Endothelial cell of umbilical vein (primary cell): ENCODE data around the gene LRTM2. TPM values are rescaled to one million over a fixed set of nuclear protein-coding genes. Genes with fewer than 3 reads are reported as not detected.

ENCODE experiments used
- BruUV-seq: library from RNA; stranded (reverse); fragments of 400-500 nt; replicated peaks from 2 replicates; lab custom pipeline; 2021; lab: Mats Ljungman, UMichigan
- CTCF ChIA-PET: fragments of 300-600, 350-600 bp; sonication (Branson Sonifier 250); formaldehyde crosslinking; loops from one replicate; lab custom pipeline; 2021; ENCODE audit warnings: antibody characterized with exemption, inconsistent platforms; lab: Charles Lee
- POLR2A ChIA-PET: fragments of 300-600, 350-600 bp; sonication (Branson Sonifier 250); formaldehyde crosslinking; loops from one replicate; lab custom pipeline; 2021; ENCODE audit warnings: antibody characterized with exemption, inconsistent platforms; lab: Charles Lee
- DNase-seq: peaks from one replicate; pipeline ENCODE4 v3.0.0-alpha.2; 2011; ENCODE audit warnings: low read depth, low spot score
- FAIRE-seq: peaks from 2 replicates; lab custom pipeline; 2011; peaks lifted over from hg19 to GRCh38; lab: Jason Lieb, UNC
- H2AFZ ChIP-seq: 2 replicates; pipeline ENCODE4 v1.6.0; 2012; ENCODE audit warnings: low read depth, low read length, control low read depth, inconsistent platforms
- H3K27ac ChIP-seq: 2 replicates; pipeline ENCODE4 v1.5.1; 2011; ENCODE audit warnings: low read depth, mild to moderate bottlenecking, control low read depth, low read length, moderate library complexity; ENCODE audit not compliant: insufficient read depth
- H3K27me3 ChIP-seq, 2 experiments: 2 replicates each; pipeline versions ENCODE4 v1.6.0 to v1.6.1; 2011; ENCODE audit warnings: low read length in 2 of 2, mixed read lengths in 1 of 2; ENCODE audit not compliant: control insufficient read depth in 2 of 2, insufficient read depth in 2 of 2
- H3K36me3 ChIP-seq, 2 experiments: 2 replicates in 1 of 2; 3 replicates in 1 of 2; pipeline ENCODE4 v1.5.1; 2011; ENCODE audit warnings: low read length in 2 of 2, mild to moderate bottlenecking in 1 of 2, moderate library complexity in 1 of 2; ENCODE audit not compliant: control insufficient read depth in 2 of 2, insufficient read depth in 2 of 2; ENCODE audit errors: extremely low read depth in 1 of 2
- H3K4me1 ChIP-seq: 3 replicates; pipeline ENCODE4 v1.5.1; 2011; ENCODE audit warnings: mild to moderate bottlenecking, low read length; ENCODE audit not compliant: control insufficient read depth, insufficient read depth; ENCODE audit errors: extremely low read depth
- H3K4me2 ChIP-seq: 2 replicates; pipeline ENCODE4 v1.6.1; 2011; ENCODE audit warnings: low read length, control low read depth, mixed read lengths; ENCODE audit not compliant: insufficient read depth
- H3K4me3 ChIP-seq, 3 experiments: fragments of 200-600 bp in 1 of 3; sonication (generic), shearing (Covaris generic) in 1 of 3; replicated peaks in 1 of 3; 2 replicates each; pipeline ENCODE4 v1.5.1; 2011 to 2016; ENCODE audit warnings: control low read depth in 3 of 3, low read length in 3 of 3, mild to moderate bottlenecking in 2 of 3, inconsistent platforms in 1 of 3, low read depth in 1 of 3, moderate library complexity in 1 of 3; ENCODE audit not compliant: insufficient read depth in 1 of 3
- H3K79me2 ChIP-seq: 2 replicates; pipeline ENCODE4 v1.6.0; 2012; ENCODE audit warnings: low read length, inconsistent platforms; ENCODE audit not compliant: control insufficient read depth, insufficient read depth
- H3K9ac ChIP-seq: replicated peaks from 2 replicates; pipeline ENCODE3; 2011; ENCODE audit warnings: low read length, control low read depth; ENCODE audit not compliant: insufficient read depth; ENCODE audit errors: extremely low read depth
- H3K9me1 ChIP-seq: replicated peaks from 3 replicates; pipeline ENCODE4 v1.6.0; 2011; ENCODE audit warnings: mild to moderate bottlenecking, low read length; ENCODE audit not compliant: control insufficient read depth, insufficient read depth; ENCODE audit errors: extremely low read depth
- H3K9me3 ChIP-seq: replicated peaks from 2 replicates; pipeline ENCODE4 v1.5.1; 2012; ENCODE audit warnings: low read length, inconsistent platforms; ENCODE audit not compliant: control insufficient read depth, insufficient read depth
- H4K20me1 ChIP-seq: replicated peaks from 2 replicates; pipeline ENCODE3; 2011; ENCODE audit warnings: mild to moderate bottlenecking, low read length; ENCODE audit not compliant: control insufficient read depth, insufficient read depth; ENCODE audit errors: extremely low read depth
- CTCF ChIP-seq, 2 donors: IDR thresholded peaks; 1 replicate in 1 of 2; 2 replicates in 1 of 2; pipeline ENCODE4 v1.5.1; 2011; ENCODE audit warnings: low read length in 2 of 2, mild to moderate bottlenecking in 2 of 2, moderate library complexity in 2 of 2, control low read depth in 1 of 2, inconsistent platforms in 1 of 2, low read depth in 1 of 2; ENCODE audit not compliant: insufficient read depth in 1 of 2; ENCODE audit errors: extremely low read depth in 1 of 2
- EZH2 ChIP-seq: IDR thresholded peaks from 2 replicates; pipeline ENCODE4 v1.6.1; 2012; ENCODE audit warnings: borderline replicate concordance, low read depth, mild to moderate bottlenecking, moderate library complexity, low read length, inconsistent platforms; ENCODE audit not compliant: severe bottlenecking
- FOS ChIP-seq: IDR thresholded peaks from 2 replicates; pipeline ENCODE4 v1.6.1; 2011; ENCODE audit warnings: mild to moderate bottlenecking, low read length, moderate library complexity, borderline replicate concordance; ENCODE audit not compliant: insufficient read depth
- GATA2 ChIP-seq: IDR thresholded peaks from 2 replicates; pipeline ENCODE4 v1.7.0; 2011; ENCODE audit warnings: low read depth, mild to moderate bottlenecking, moderate library complexity, mixed read lengths, low read length; ENCODE audit not compliant: insufficient read length, insufficient read depth
- JUN ChIP-seq: IDR thresholded peaks from 2 replicates; pipeline ENCODE4 v1.6.1; 2011; ENCODE audit warnings: borderline replicate concordance, low read depth; ENCODE audit not compliant: insufficient read length, insufficient read depth
- MAX ChIP-seq: IDR thresholded peaks from 2 replicates; pipeline ENCODE4 v1.6.1; 2011; ENCODE audit not compliant: insufficient read depth, insufficient read length
- MYC ChIP-seq: IDR thresholded peaks from one replicate; pipeline ENCODE4 v1.6.1; 2011; ENCODE audit warnings: mild to moderate bottlenecking, low read depth, low read length
- POLR2A ChIP-seq: IDR thresholded peaks from 2 replicates; pipeline ENCODE4 v1.6.1; 2012; ENCODE audit warnings: low read depth, mild to moderate bottlenecking, control low read depth, low read length
- POLR2AphosphoS5 ChIP-seq: IDR thresholded peaks from 2 replicates; pipeline ENCODE4 v1.6.1; 2012; ENCODE audit warnings: low read depth, mild to moderate bottlenecking, control low read depth, low read length, moderate library complexity; ENCODE audit not compliant: insufficient read depth
- dilution Hi-C: fragments of 300-500 bp; cut with MboI; formaldehyde crosslinking; loops from one replicate; pipeline ENCODE4 v1.15.0; 2019; ENCODE audit warnings: low sequenced_read_pairs; ENCODE audit not compliant: extremely low pct_ligation_motif_present
- intact Hi-C: fragments of 100-400 bp; cut with micrococcal nuclease; formaldehyde crosslinking; loops from one replicate; pipeline ENCODE4 v1.10.0; 2022
- polyA plus RNA-seq, 4 experiments: library from polyadenylated mRNA; depleted of rRNA in 3 of 4; stranded (reverse) in 3 of 4; unstranded in 1 of 4; fragments of >200 nt; gene quantifications; 2 replicates each; pipeline versions ENCODE4 v1.2.1 to v1.2.3, GENCODE V29; 2011 to 2012; ENCODE audit warnings: missing spikeins in 1 of 4
- total RNA-seq: library from RNA; stranded (reverse); gene quantifications from 2 replicates; pipeline ENCODE4 v1.2.3, GENCODE V29; 2021

The LRTM2 gene
- total and polyA plus RNA-seq, 2 donors (not counting 3 experiments of a cell fraction or from before 2014, with no cell fraction given) = not detected

DNA sequence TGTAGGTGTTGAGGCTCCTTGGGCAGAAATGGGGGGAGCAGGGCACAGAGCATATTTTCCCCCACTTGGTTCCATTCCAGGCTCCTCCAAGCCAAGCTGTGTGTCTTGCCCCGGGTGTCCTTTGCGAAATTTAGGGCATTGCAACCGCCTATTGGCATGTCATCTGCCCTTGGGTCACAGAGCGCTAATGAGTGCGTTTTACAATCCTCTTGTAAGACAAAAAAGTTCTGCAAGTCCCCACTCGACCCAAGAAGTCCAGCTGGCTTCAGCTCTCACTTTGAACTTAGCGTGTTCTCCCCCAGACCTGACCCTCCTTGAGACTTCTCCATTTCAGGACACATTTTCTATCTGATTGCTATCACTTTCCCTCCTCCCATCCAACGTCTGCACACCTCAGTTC lies 6.1 kb upstream of the LRTM2 start:
- peaks cover 34% of the 10 kb centered on the region for H3K4me1 ChIP-seq

More for the DNA sequence above, 6.1 kb upstream of the LRTM2 start:
- Histone ChIP-seq H3K79me2 (no peaks in the 10 kb centered on the region), H3K4me3 (no peak overlapping the region), H3K36me3 (no peaks in the 10 kb centered on the region), H3K9me1 (no peaks in the 10 kb centered on the region), H4K20me1 (no peaks in the 10 kb centered on the region), H3K4me2 (no peak overlapping the region), H3K9me3 (no peaks in the 10 kb centered on the region), H2AFZ (no peak overlapping the region), H3K27me3 (peaks cover 3% of the 10 kb centered on the region in 2 experiments), H3K9ac (no peak overlapping the region), H3K27ac (no peak overlapping the region)
- CTCF ChIA-PET = interaction anchor here (3.3 kb wide), 1 partner anchor 126 kb away, joined by 30 read pairs; no protein-coding TSS in a partner anchor
- FAIRE-seq (no peak), DNase-seq (no peak)
- intact Hi-C loops (no loop called here), dilution Hi-C loops (no loop called here)
- BruUV-seq = no TSS peak
- TF ChIP-seq FOS (no peak), MAX (no peak), POLR2A (no peak), GATA2 (no peak), MYC (no peak), POLR2AphosphoS5 (no peak), EZH2 (no peak), JUN (no peak), CTCF (IDR thresholded peaks at IDR 0.05; ENCODE audit: extremely low read depth in 1 of 2, insufficient read depth in 1 of 2, low read depth in 1 of 2, low read length in 2 of 2) (no peak)
- POLR2A ChIA-PET = no interaction called here
